A673 (cell line): ENCODE results near the gene HELZ2.

ENCODE experiments used
- CTCF ChIP-seq: fragments of 300-800, 200-600 bp; sonication (generic); conservative IDR thresholded peaks from 2 replicates; pipeline ENCODE4 v1.5.1; 2017; ENCODE audit warnings: low read depth, mild to moderate bottlenecking, antibody characterized with exemption, low read length, moderate library complexity, mixed read lengths
- EZH2 ChIP-seq: fragments of 200-600 bp; sonication (generic); IDR thresholded peaks from 2 replicates; pipeline ENCODE4 v1.6.1; 2017; ENCODE audit warnings: borderline replicate concordance, low read depth, mild to moderate bottlenecking, mixed read lengths, antibody characterized with exemption, low read length; ENCODE audit not compliant: poor library complexity, severe bottlenecking

DNA sequence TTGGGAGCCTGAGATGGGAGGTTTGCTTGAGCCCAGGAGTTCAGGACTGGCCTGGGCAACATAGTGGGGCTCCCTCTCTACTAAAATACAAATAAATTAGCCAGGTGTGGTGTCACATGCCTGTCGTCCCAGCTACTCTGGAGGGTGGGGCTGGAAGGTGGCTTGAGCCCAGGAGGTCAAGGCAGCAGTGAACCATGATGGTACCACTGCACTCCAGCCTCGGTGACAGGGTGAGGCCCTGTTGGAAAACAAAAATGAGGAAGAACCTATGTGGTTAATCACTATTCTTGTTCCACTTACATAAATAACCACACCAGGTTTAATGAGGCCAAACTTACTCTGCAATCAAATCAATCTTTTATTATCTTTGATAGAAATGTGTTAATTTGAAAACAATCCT lies 48.1 kb downstream of the HELZ2 start:
- TF ChIP-seq CTCF, result no peak
- TF ChIP-seq EZH2, result no peak
